ENCODE data around the gene CPPED1.
"Not testable (repeated sequence)": the region's sequence is repeated elsewhere in the genome, so short reads cannot be mapped to it uniquely, and the experiment has no call there.

Gene CPPED1

DNA sequence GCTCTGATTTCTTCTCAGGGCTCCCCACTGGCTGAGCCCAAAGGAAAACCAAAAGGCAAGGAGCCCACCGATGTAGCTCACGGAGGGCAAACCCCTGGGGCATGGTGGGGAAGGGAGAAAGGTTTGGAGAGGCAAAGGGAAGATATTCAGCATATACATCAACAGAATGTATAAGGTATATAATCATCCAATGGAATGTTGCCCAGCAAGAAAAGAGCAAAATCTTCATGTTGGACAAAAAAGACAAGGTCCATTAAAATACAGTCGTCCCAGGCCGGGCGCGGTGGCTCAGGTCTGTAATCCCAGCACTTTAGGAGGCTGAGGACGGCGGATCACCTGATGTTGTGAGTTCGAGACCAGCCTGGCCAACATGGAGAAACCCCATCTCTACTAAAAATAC lies 1.6 kb downstream of the CPPED1 start:
- TF ChIP-seq NFRKB (IDR thresholded peaks at IDR 0.05) (no peak), HDGF (IDR thresholded peaks at IDR 0.05; ENCODE audit: borderline replicate concordance) (no peak), CTBP1 (IDR thresholded peaks at IDR 0.05; ENCODE audit: borderline replicate concordance) (no peak), FOXA1 (IDR thresholded peaks at IDR 0.05) (no peak), ELF4 (IDR thresholded peaks at IDR 0.05) (no peak), FOXM1 (IDR thresholded peaks at IDR 0.05; ENCODE audit: borderline replicate concordance) (no peak), L3MBTL2 (conservative IDR thresholded peaks at IDR 0.05) (no peak), LEF1 (IDR thresholded peaks at IDR 0.05; ENCODE audit: borderline replicate concordance) (no peak), FOXK2 (IDR thresholded peaks at IDR 0.05) (no peak), SP1 (IDR thresholded peaks at IDR 0.05) (no peak), TARDBP (IDR thresholded peaks at IDR 0.05) (no peak), BHLHE40 (IDR thresholded peaks at IDR 0.05; ENCODE audit: borderline replicate concordance) (no peak), ZNF384 (IDR thresholded peaks at IDR 0.05) (no peak), ARNT (IDR thresholded peaks at IDR 0.05) (no peak)
- TF ChIP-seq, protein P1, sequence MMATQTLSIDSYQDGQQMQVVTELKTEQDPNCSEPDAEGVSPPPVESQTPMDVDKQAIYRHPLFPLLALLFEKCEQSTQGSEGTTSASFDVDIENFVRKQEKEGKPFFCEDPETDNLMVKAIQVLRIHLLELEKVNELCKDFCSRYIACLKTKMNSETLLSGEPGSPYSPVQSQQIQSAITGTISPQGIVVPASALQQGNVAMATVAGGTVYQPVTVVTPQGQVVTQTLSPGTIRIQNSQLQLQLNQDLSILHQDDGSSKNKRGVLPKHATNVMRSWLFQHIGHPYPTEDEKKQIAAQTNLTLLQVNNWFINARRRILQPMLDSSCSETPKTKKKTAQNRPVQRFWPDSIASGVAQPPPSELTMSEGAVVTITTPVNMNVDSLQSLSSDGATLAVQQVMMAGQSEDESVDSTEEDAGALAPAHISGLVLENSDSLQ (IDR thresholded peaks at IDR 0.05) = no peak
- ChIA-PET CTCF (no interaction called here), POLR2A (no interaction called here)
- DNase-seq (ENCODE audit: extremely low spot score) = no peak

DNA sequence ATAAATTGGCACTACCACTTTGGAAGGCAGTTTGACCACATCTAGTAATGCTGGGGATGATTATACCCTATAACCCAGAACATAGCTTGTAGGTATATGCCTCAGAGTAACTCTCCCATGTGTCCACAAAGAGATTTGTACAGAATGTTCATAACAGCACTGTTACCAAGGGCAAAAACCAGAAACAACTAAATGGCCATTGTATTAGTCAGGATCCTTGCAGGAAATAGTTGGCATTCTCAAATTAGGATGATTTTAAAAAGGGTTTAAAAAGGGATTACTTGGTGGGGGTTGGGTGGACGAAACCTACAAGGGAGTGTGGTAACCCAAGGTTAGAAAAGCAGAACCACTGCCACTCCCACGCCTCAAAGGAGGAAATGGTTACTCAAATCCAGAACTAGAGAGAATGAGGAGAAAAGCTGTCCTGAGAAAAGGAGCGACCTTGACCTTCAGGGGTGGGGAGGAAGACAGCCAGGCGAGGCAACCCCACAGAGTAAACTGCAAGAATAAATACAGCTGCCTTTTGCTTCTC lies 2.1 kb downstream of the CPPED1 start:
- no peak for DNase-seq (ENCODE audit: extremely low spot score)
- TF ChIP-seq FOXK2 (IDR thresholded peaks at IDR 0.05) (no peak), LEF1 (IDR thresholded peaks at IDR 0.05; ENCODE audit: borderline replicate concordance) (no peak), FOXM1 (IDR thresholded peaks at IDR 0.05; ENCODE audit: borderline replicate concordance) (no peak), TARDBP (IDR thresholded peaks at IDR 0.05) (no peak), SUZ12 (IDR thresholded peaks at IDR 0.05) (no peak), CTBP1 (IDR thresholded peaks at IDR 0.05; ENCODE audit: borderline replicate concordance) (no peak), BHLHE40 (IDR thresholded peaks at IDR 0.05; ENCODE audit: borderline replicate concordance) (no peak), FOXA1 (IDR thresholded peaks at IDR 0.05) (no peak), L3MBTL2 (conservative IDR thresholded peaks at IDR 0.05) (no peak), ZNF384 (IDR thresholded peaks at IDR 0.05) (no peak), SP1 (IDR thresholded peaks at IDR 0.05) (no peak), ARNT (IDR thresholded peaks at IDR 0.05) (no peak), ELF4 (IDR thresholded peaks at IDR 0.05) (no peak), HDGF (IDR thresholded peaks at IDR 0.05; ENCODE audit: borderline replicate concordance) (no peak), NFRKB (IDR thresholded peaks at IDR 0.05) (no peak)
- TF ChIP-seq, protein P1 (IDR thresholded peaks at IDR 0.05) = no peak
- POLR2A ChIA-PET = no interaction called here

DNA sequence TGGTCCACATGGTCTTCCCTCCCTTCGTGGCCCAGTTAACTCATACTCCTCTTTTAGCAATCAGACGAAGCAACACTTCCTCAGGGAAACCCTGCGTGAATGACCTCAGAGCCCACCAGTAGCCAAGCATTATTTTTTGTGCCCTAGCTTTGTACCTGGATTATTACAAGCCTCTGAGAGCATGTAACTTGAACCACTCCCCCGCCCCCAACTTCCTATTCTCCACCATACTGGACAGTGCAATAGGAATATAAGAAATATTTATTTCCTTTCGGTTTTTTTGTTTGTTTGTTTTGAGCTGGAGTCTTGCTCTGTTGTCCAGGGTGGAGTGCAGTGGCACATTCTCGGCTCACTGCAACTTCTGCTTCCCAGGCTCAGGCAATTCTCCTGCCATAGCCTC lies 2.9 kb downstream of the CPPED1 start:
- CTCF ChIA-PET = no interaction called here
- POLR2A ChIA-PET = no interaction called here
- TF ChIP-seq LEF1 (IDR thresholded peaks at IDR 0.05; ENCODE audit: borderline replicate concordance) (no peak), FOXA1 (IDR thresholded peaks at IDR 0.05) (no peak)
- no peak for DNase-seq (ENCODE audit: extremely low spot score)

More for the DNA sequence above, 2.1 kb downstream of the CPPED1 start:
- CTCF ChIA-PET = no interaction called here

DNA sequence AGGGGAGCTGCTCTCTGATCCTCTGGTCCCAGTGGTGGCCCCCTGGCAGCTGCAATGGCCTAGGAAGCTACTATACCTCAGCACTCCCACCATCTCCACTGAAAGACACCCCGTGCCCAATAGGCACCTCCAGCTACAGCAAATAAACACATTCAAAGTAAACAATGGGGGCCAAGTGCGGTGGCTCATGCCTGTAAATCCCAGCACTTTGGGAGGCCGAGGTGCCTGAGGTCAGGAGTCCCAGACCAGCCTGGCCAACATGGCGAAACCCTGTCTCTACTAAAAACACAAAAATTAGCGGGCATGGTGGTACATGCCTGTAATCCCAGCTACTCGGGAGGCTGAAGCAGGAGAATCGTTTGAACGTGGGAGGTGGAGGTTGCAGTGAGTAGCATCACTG lies 3.7 kb downstream of the CPPED1 start:
- POLR2A ChIA-PET; CTCF ChIA-PET; DNase-seq (ENCODE audit: extremely low spot score): not testable (repeated sequence)

DNA sequence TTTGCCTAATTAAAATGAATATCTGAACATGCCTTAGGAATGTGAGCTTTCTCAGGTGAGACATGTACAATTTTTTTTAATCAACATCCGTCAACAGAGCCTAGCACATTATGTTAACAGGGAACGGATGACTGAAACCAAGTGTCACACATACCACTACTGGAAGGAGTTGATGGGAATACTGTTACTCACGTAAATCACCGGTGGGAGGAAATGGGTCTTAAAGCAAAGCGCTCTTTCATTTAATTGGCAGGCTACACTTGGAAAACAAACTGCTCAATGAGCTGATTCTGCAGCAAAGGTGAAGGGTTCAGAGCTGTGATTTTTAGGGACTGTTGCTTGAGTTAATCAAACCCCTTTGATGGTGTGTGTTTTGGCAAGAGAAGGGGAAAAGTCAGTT lies 4.8 kb downstream of the CPPED1 start:
- POLR2A ChIA-PET = no interaction called here

DNA sequence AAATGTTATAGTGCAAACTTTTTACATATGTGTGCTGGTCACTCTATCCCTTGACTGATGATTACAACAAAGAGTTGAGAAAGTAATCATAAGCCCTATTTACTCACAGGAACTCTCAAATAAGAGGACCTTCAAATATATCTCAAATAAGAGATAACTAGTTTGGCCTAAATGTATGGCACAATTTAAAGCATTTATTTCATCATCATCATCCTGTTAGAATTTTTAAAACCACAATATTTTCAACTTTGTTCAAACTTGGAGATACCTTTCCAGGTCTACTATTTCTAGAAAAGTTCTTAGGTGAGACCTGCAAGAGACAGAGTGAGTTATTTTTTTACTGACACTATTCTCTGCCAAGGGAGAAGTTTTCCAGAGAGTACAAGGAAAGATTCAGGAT lies 5.5 kb downstream of the CPPED1 start:
- ChIA-PET CTCF (no interaction called here), POLR2A (no interaction called here)
- no peak for DNase-seq (ENCODE audit: extremely low spot score)
- TF ChIP-seq TARDBP (IDR thresholded peaks at IDR 0.05) (no peak), BHLHE40 (IDR thresholded peaks at IDR 0.05; ENCODE audit: borderline replicate concordance) (no peak), SP1 (IDR thresholded peaks at IDR 0.05) (no peak), FOXK2 (IDR thresholded peaks at IDR 0.05) (no peak), SUZ12 (IDR thresholded peaks at IDR 0.05) (no peak), NFRKB (IDR thresholded peaks at IDR 0.05) (no peak), ARNT (IDR thresholded peaks at IDR 0.05) (no peak), HDGF (IDR thresholded peaks at IDR 0.05; ENCODE audit: borderline replicate concordance) (no peak), CTBP1 (IDR thresholded peaks at IDR 0.05; ENCODE audit: borderline replicate concordance) (no peak), L3MBTL2 (conservative IDR thresholded peaks at IDR 0.05) (no peak), ZNF384 (IDR thresholded peaks at IDR 0.05) (no peak), FOXM1 (IDR thresholded peaks at IDR 0.05; ENCODE audit: borderline replicate concordance) (no peak), LEF1 (IDR thresholded peaks at IDR 0.05; ENCODE audit: borderline replicate concordance) (no peak)
- TF ChIP-seq, protein P1 (IDR thresholded peaks at IDR 0.05) = no peak

More for the DNA sequence above, 4.8 kb downstream of the CPPED1 start:
- no peak for DNase-seq (ENCODE audit: extremely low spot score)
- no peak for TF ChIP-seq FOXK2 (IDR thresholded peaks at IDR 0.05)
- no peak for TF ChIP-seq FOXA1 (IDR thresholded peaks at IDR 0.05)
- TF ChIP-seq, protein P1 (IDR thresholded peaks at IDR 0.05) = no peak
- TF ChIP-seq TARDBP (IDR thresholded peaks at IDR 0.05) = no peak
- no peak for TF ChIP-seq FOXM1 (IDR thresholded peaks at IDR 0.05; ENCODE audit: borderline replicate concordance)
- no peak for TF ChIP-seq ARNT (IDR thresholded peaks at IDR 0.05)
- no peak for TF ChIP-seq SUZ12 (IDR thresholded peaks at IDR 0.05)
- CTCF ChIA-PET = no interaction called here

Measured in HEK293T (cell line).